Neural cell (in vitro differentiated cells): ENCODE data around the gene UBE2I. TPM values are rescaled to one million over a fixed set of nuclear protein-coding genes. Genes with fewer than 3 reads are reported as not detected.

Experiments
- H2AFZ ChIP-seq: fragments of 200-600, 300-800 bp; sonication (generic), shearing (Covaris generic); 2 replicates; pipeline ENCODE4 v1.6.0; 2014; ENCODE audit warnings: low read depth, mild to moderate bottlenecking, antibody characterized with exemption, low read length, moderate library complexity
- H3F3A ChIP-seq: fragments of 200-600 bp; shearing (Covaris generic); 2 replicates; pipeline ENCODE4 v1.6.1; 2016; ENCODE audit warnings: mild to moderate bottlenecking, moderate library complexity, mixed read lengths, antibody characterized with exemption, low read length; ENCODE audit not compliant: insufficient read depth, poor library complexity, severe bottlenecking
- H3K27ac ChIP-seq: fragments of 200-600, 300-800 bp; sonication (generic), shearing (Covaris generic); 2 replicates; pipeline ENCODE4 v1.5.1; 2014; ENCODE audit warnings: mild to moderate bottlenecking, low read length, moderate library complexity
- H3K27me3 ChIP-seq: fragments of 300-800, 200-600 bp; sonication (generic), shearing (Covaris generic); 2 replicates; pipeline ENCODE4 v1.6.0; 2014; ENCODE audit warnings: mild to moderate bottlenecking, low read depth, low read length, moderate library complexity; ENCODE audit not compliant: insufficient read depth
- H3K36me3 ChIP-seq: fragments of 300-800, 200-600 bp; sonication (generic), shearing (Covaris generic); 2 replicates; pipeline ENCODE4 v1.5.1; 2014; ENCODE audit warnings: mild to moderate bottlenecking, antibody characterized with exemption, low read length, moderate library complexity; ENCODE audit not compliant: insufficient read depth
- H3K4me2 ChIP-seq: fragments of 300-800, 200-600 bp; sonication (generic), shearing (Covaris generic); 2 replicates; pipeline ENCODE4 v1.6.0; 2014; ENCODE audit warnings: mild to moderate bottlenecking, low read length
- H3K4me3 ChIP-seq: fragments of 300-800, 200-600 bp; sonication (generic), shearing (Covaris generic); 2 replicates; pipeline ENCODE4 v1.5.1; 2014; ENCODE audit warnings: mild to moderate bottlenecking, low read length, moderate library complexity
- H3K79me2 ChIP-seq: fragments of 200-600 bp; shearing (Covaris generic); replicated peaks from 2 replicates; pipeline ENCODE4 v1.6.0; 2014; ENCODE audit warnings: mild to moderate bottlenecking, low read length, moderate library complexity; ENCODE audit not compliant: insufficient read depth
- H3K9ac ChIP-seq: fragments of 300-800, 200-600 bp; sonication (generic), shearing (Covaris generic); 2 replicates; pipeline ENCODE4 v1.6.1; 2016; ENCODE audit warnings: mild to moderate bottlenecking, low read length, mixed read lengths
- H3K9me2 ChIP-seq: fragments of 200-600 bp; shearing (Covaris generic); 2 replicates; pipeline ENCODE4 v1.6.1; 2016; ENCODE audit warnings: mild to moderate bottlenecking, low read length, mixed read lengths; ENCODE audit not compliant: insufficient read depth
- H3K9me3 ChIP-seq: fragments of 200-600, 300-800 bp; sonication (generic), shearing (Covaris generic); 2 replicates; pipeline ENCODE4 v1.6.1; 2016; ENCODE audit warnings: mild to moderate bottlenecking, mixed run types, low read length, moderate library complexity, mixed read lengths
- H4K20me1 ChIP-seq: fragments of 200-600 bp; shearing (Covaris generic); 2 replicates; pipeline ENCODE4 v1.6.1; 2016; ENCODE audit warnings: mild to moderate bottlenecking, mixed run types; ENCODE audit not compliant: insufficient read depth
- EP300 ChIP-seq: fragments of 450-650 bp; conservative IDR thresholded peaks from 2 replicates; pipeline ENCODE4 v1.6.1; 2014; ENCODE audit warnings: antibody characterized with exemption, mild to moderate bottlenecking, moderate library complexity; ENCODE audit not compliant: poor library complexity, severe bottlenecking
- EZH2 ChIP-seq: fragments of 200-600, 300-800 bp; shearing (Covaris generic), sonication (generic); IDR thresholded peaks from 2 replicates; pipeline ENCODE4 v1.6.1; 2014; ENCODE audit warnings: antibody characterized with exemption, low read length, borderline replicate concordance, mild to moderate bottlenecking; ENCODE audit not compliant: insufficient read depth, poor library complexity, severe bottlenecking
- MXI1 ChIP-seq: fragments of 450-650 bp; conservative IDR thresholded peaks from 2 replicates; pipeline ENCODE4 v1.6.1; 2014; ENCODE audit warnings: antibody characterized with exemption, mild to moderate bottlenecking; ENCODE audit not compliant: poor library complexity, severe bottlenecking
- POLR2AphosphoS5 ChIP-seq: IDR thresholded peaks from 2 replicates; pipeline ENCODE4 v1.6.1; 2012
- RAD21 ChIP-seq: fragments of 450-650 bp; conservative IDR thresholded peaks from 2 replicates; pipeline ENCODE4 v1.6.1; 2014; ENCODE audit warnings: antibody characterized with exemption, mild to moderate bottlenecking, moderate library complexity
- SMC3 ChIP-seq: fragments of 450-650 bp; conservative IDR thresholded peaks from 2 replicates; pipeline ENCODE4 v1.6.1; 2014; ENCODE audit warnings: antibody characterized with exemption, mild to moderate bottlenecking, moderate library complexity; ENCODE audit not compliant: poor library complexity
- TAF1 ChIP-seq: IDR thresholded peaks from 2 replicates; pipeline ENCODE4 v1.6.1; 2012; ENCODE audit warnings: low read depth
- polyA plus RNA-seq: library from polyadenylated mRNA; depleted of rRNA; stranded (reverse); fragments of >200 nt; gene quantifications from 2 replicates; pipeline ENCODE4 v1.2.3, GENCODE V29; 2014
- TF ChIP-seq, protein P1 (sequence below): IDR thresholded peaks from 2 replicates; pipeline ENCODE4 v1.6.1; 2012; ENCODE audit warnings: borderline replicate concordance
- TF ChIP-seq, protein P2 (sequence below): fragments of 450-650 bp; IDR thresholded peaks from 2 replicates; pipeline ENCODE4 v1.5.1; 2014; ENCODE audit warnings: antibody characterized with exemption, mild to moderate bottlenecking, moderate library complexity; ENCODE audit not compliant: poor library complexity, severe bottlenecking

UBE2I gene
- polyA plus RNA-seq, 1 donor from 2014 or later = 111 TPM

DNA sequence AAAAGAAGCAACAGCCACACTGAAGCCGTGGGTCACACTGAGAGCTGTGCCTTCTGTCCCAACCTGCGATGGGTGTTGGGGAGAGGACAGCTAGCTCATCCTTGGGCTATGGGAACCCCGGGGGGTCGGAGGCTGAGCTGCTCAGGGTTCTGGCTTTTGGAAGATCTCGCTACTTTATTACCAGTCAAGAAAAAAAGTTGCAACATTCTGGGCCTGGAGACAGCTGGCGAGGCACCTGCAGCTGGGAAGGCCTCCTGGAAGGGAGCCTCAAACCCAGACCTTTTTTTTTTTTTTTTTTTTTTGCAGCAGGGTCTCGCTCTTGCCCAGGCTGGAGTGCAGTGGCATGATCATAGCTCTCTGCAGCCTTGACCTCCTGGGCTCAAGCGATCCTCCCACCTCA is 28.7 kb upstream of the UBE2I start:
- no peaks in the 10 kb centered on the region for H3K36me3 ChIP-seq
- TF ChIP-seq, protein P1, sequence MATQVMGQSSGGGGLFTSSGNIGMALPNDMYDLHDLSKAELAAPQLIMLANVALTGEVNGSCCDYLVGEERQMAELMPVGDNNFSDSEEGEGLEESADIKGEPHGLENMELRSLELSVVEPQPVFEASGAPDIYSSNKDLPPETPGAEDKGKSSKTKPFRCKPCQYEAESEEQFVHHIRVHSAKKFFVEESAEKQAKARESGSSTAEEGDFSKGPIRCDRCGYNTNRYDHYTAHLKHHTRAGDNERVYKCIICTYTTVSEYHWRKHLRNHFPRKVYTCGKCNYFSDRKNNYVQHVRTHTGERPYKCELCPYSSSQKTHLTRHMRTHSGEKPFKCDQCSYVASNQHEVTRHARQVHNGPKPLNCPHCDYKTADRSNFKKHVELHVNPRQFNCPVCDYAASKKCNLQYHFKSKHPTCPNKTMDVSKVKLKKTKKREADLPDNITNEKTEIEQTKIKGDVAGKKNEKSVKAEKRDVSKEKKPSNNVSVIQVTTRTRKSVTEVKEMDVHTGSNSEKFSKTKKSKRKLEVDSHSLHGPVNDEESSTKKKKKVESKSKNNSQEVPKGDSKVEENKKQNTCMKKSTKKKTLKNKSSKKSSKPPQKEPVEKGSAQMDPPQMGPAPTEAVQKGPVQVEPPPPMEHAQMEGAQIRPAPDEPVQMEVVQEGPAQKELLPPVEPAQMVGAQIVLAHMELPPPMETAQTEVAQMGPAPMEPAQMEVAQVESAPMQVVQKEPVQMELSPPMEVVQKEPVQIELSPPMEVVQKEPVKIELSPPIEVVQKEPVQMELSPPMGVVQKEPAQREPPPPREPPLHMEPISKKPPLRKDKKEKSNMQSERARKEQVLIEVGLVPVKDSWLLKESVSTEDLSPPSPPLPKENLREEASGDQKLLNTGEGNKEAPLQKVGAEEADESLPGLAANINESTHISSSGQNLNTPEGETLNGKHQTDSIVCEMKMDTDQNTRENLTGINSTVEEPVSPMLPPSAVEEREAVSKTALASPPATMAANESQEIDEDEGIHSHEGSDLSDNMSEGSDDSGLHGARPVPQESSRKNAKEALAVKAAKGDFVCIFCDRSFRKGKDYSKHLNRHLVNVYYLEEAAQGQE = no peak
- TF ChIP-seq POLR2AphosphoS5 = no peak
- TF ChIP-seq EZH2 = no peak
- TF ChIP-seq EP300 = no peak
- TF ChIP-seq, protein P2, sequence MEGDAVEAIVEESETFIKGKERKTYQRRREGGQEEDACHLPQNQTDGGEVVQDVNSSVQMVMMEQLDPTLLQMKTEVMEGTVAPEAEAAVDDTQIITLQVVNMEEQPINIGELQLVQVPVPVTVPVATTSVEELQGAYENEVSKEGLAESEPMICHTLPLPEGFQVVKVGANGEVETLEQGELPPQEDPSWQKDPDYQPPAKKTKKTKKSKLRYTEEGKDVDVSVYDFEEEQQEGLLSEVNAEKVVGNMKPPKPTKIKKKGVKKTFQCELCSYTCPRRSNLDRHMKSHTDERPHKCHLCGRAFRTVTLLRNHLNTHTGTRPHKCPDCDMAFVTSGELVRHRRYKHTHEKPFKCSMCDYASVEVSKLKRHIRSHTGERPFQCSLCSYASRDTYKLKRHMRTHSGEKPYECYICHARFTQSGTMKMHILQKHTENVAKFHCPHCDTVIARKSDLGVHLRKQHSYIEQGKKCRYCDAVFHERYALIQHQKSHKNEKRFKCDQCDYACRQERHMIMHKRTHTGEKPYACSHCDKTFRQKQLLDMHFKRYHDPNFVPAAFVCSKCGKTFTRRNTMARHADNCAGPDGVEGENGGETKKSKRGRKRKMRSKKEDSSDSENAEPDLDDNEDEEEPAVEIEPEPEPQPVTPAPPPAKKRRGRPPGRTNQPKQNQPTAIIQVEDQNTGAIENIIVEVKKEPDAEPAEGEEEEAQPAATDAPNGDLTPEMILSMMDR = no peak
- H3K79me2 ChIP-seq = no peaks in the 10 kb centered on the region
- no peaks in the 10 kb centered on the region for H3K9me3 ChIP-seq
- H3K9ac ChIP-seq = no peak overlapping the region
- no peaks in the 10 kb centered on the region for H3F3A ChIP-seq
- H4K20me1 ChIP-seq = no peaks in the 10 kb centered on the region
- no peak overlapping the region for H3K4me3 ChIP-seq
- H3K9me2 ChIP-seq = no peaks in the 10 kb centered on the region
- no peak overlapping the region for H2AFZ ChIP-seq
- H3K4me2 ChIP-seq = no peak overlapping the region
- no peak overlapping the region for H3K27ac ChIP-seq
- H3K27me3 ChIP-seq = no peaks in the 10 kb centered on the region

DNA sequence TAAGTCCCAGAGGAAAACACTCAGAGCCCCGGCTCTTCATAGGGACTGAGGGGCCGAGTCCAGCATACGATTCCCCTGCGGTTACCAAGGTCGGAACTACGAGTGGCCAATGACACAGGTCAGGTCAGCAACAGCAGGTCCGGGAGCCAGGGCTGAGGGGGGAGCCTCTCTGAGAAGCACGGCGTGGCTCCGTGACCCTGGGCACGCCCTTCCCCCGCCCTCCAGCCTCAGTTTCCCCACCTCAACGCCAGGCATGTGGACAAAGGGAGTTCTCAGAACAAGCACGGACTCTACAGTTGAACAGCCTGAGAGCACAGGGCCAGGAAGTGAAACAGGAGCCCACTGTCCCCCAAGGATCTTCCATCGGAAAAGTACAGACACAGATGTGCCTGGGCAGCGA is 27.9 kb upstream of the UBE2I start:
- no peak overlapping the region for H3K9ac ChIP-seq
- no peaks in the 10 kb centered on the region for H3K36me3 ChIP-seq
- H3K4me2 ChIP-seq = no peak overlapping the region
- TF ChIP-seq RAD21 = no peak
- H3K79me2 ChIP-seq = no peaks in the 10 kb centered on the region
- no peaks in the 10 kb centered on the region for H3K27me3 ChIP-seq
- H4K20me1 ChIP-seq = no peaks in the 10 kb centered on the region
- no peaks in the 10 kb centered on the region for H3F3A ChIP-seq
- H3K9me3 ChIP-seq = no peaks in the 10 kb centered on the region
- H3K4me3 ChIP-seq = no peak overlapping the region
- H2AFZ ChIP-seq = no peak overlapping the region
- no peak overlapping the region for H3K27ac ChIP-seq
- no peaks in the 10 kb centered on the region for H3K9me2 ChIP-seq

DNA sequence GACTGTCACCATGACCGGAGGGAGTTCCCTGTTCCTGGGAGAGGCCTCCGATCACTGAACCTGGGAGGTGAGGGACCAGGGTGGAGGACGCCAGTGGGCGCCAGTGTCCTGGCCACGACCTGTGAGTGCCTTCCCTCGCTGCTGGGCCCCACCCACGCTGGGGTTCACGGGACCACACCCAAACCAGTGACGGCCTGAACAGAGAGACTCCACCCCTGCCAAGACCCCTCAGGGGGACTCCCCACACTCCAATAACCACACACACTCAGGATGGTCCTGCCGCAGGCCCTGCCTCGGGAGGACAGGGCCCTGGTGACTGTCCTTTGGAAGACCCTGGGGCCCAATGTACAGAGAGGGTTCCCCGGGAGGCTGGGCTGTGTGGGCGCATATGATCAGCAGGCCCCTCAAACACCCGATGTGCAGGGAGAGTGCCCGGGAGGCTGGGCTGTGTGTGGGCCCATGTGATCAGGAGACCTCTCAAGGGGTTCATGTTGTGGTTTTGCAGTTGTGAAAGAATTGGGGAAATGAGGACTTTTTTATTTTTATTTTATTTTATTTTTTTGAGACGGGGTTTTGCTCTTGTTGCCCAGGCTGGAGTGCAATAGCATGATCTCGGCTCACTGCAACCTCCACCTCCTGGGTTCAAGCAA is 27.0 kb upstream of the UBE2I start:
- Histone ChIP-seq H3K36me3 (no peaks in the 10 kb centered on the region), H3K4me2 (no peak overlapping the region), H3K9me2 (no peaks in the 10 kb centered on the region), H3K4me3 (no peak overlapping the region), H3K27ac (no peak overlapping the region), H3K27me3 (no peaks in the 10 kb centered on the region), H3K9me3 (no peaks in the 10 kb centered on the region), H4K20me1 (no peaks in the 10 kb centered on the region), H2AFZ (no peak overlapping the region), H3F3A (no peaks in the 10 kb centered on the region), H3K79me2 (no peaks in the 10 kb centered on the region), H3K9ac (no peak overlapping the region)
- TF ChIP-seq SMC3 (no peak), TAF1 (no peak), EP300 (no peak), RAD21 (no peak), POLR2AphosphoS5 (no peak), EZH2 (no peak), MXI1 (no peak)
- TF ChIP-seq, protein P2 = no peak
- TF ChIP-seq, protein P1 = no peak
